Smooth muscle cell (in vitro differentiated cells): ENCODE data around the gene TMSB15A. TPM values are rescaled to one million over a fixed set of nuclear protein-coding genes. Genes with fewer than 3 reads are reported as not detected.
"Not testable (repeated sequence)": the region's sequence is repeated elsewhere in the genome, so short reads cannot be mapped to it uniquely, and the experiment has no call there.

ENCODE experiments used
- DNase-seq: peaks from one replicate; lab custom pipeline; 2025; ENCODE audit not compliant: unreplicated experiment; lab: John Stamatoyannopoulos, UW
- H2AFZ ChIP-seq: fragments of 200-600 bp; sonication (generic); 2 replicates; pipeline ENCODE4 v1.6.0; 2016; ENCODE audit warnings: antibody characterized with exemption, low read depth, mild to moderate bottlenecking
- H3F3A ChIP-seq: fragments of 200-600 bp; sonication (generic); 2 replicates; pipeline ENCODE4 v1.6.0; 2017; ENCODE audit warnings: antibody characterized with exemption, low read depth
- H3K27ac ChIP-seq: fragments of 200-600 bp; sonication (generic); 2 replicates; pipeline ENCODE4 v1.5.1; 2016; ENCODE audit warnings: low read depth, mild to moderate bottlenecking
- H3K27me3 ChIP-seq: fragments of 200-600 bp; sonication (generic); 2 replicates; pipeline ENCODE4 v1.6.1; 2016; ENCODE audit warnings: low read depth, mild to moderate bottlenecking
- H3K36me3 ChIP-seq: fragments of 200-600 bp; sonication (generic); 2 replicates; pipeline ENCODE4 v1.5.1; 2016; ENCODE audit warnings: low read depth
- H3K4me1 ChIP-seq: fragments of 200-600 bp; sonication (generic); 2 replicates; pipeline ENCODE4 v1.5.1; 2016; ENCODE audit warnings: low read depth
- H3K4me2 ChIP-seq: fragments of 200-600 bp; sonication (generic); 2 replicates; pipeline ENCODE4 v1.6.0; 2016; ENCODE audit warnings: mild to moderate bottlenecking
- H3K4me3 ChIP-seq: fragments of 200-600 bp; sonication (generic); 2 replicates; pipeline ENCODE4 v1.5.1; 2016; ENCODE audit warnings: mild to moderate bottlenecking
- H3K79me2 ChIP-seq: fragments of 200-600 bp; sonication (generic); 2 replicates; pipeline ENCODE4 v1.6.0; 2016; ENCODE audit warnings: low read depth, mild to moderate bottlenecking
- H3K9ac ChIP-seq: fragments of 200-600 bp; sonication (generic); 2 replicates; pipeline ENCODE4 v1.6.0; 2016; ENCODE audit warnings: low read depth
- H3K9me3 ChIP-seq: fragments of 200-600 bp; sonication (generic); replicated peaks from 2 replicates; pipeline ENCODE4 v1.5.1; 2016; ENCODE audit warnings: low read depth
- H4K20me1 ChIP-seq: fragments of 200-600 bp; sonication (generic); 2 replicates; pipeline ENCODE4 v1.6.0; 2016; ENCODE audit warnings: low read depth
- WGBS: methylation state at CpG from one replicate; pipeline ENCODE4 v1.1.7; 2016; ENCODE audit warnings: low lambda C conversion rate; 5-methylcytosine and 5-hydroxymethylcytosine counted together
- polyA plus RNA-seq: library from polyadenylated mRNA; unstranded; fragments of >200 nt; fragmentation: Nextera tagmentation; extraction: Ambion mirVana; gene quantifications from 2 replicates; pipeline ENCODE4 v1.2.1, GENCODE V29; 2016
- total RNA-seq: library from RNA; depleted of rRNA; stranded (reverse); fragments of >200 nt; gene quantifications from 2 replicates; pipeline ENCODE4 v1.2.3, GENCODE V29; 2014
- TF ChIP-seq, protein P1 (sequence below): fragments of 200-600 bp; sonication (generic); IDR thresholded peaks from 2 replicates; pipeline ENCODE4 v1.5.1; 2017; ENCODE audit warnings: borderline replicate concordance, mild to moderate bottlenecking, antibody characterized with exemption; ENCODE audit not compliant: insufficient read depth, poor library complexity, severe bottlenecking

TMSB15A gene
- total and polyA plus RNA-seq, 2 experiments from 2014 or later, result 12.8 to 26.7 TPM

DNA sequence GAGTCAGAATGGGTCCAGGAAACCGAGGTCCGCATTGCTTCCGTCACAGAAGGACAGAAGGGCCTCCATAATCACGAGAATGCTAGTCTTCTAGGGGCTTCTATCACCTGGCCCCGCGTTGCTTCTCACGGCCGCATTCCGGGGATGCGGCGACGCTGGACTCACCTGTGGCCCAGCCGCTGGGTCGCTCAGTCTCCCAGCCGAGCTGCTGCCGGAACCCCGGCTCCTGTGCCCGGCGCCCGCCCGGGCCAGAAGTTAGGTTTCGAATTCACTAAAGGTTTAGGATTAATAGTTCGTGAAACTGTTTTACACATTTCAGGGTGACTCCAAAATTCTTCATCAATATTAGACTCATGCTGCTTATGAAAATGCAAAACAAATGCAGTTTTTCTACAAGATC, 31.7 kb upstream of the TMSB15A start:
- H4K20me1 ChIP-seq, result no peaks in the 10 kb centered on the region
- no peaks in the 10 kb centered on the region for H3K36me3 ChIP-seq
- no peak overlapping the region for H3K4me3 ChIP-seq
- H3K9ac ChIP-seq, result no peak overlapping the region
- DNase-seq, result no peak
- H3K27me3 ChIP-seq, result no peaks in the 10 kb centered on the region
- no peak overlapping the region for H3K27ac ChIP-seq
- H2AFZ ChIP-seq, result no peak overlapping the region
- H3K79me2 ChIP-seq, result no peaks in the 10 kb centered on the region
- no peak overlapping the region for H3K4me2 ChIP-seq
- no peaks in the 10 kb centered on the region for H3F3A ChIP-seq
- no peaks in the 10 kb centered on the region for H3K4me1 ChIP-seq
- WGBS, result 89% methylated on average over 23 of the region's 23 CpGs
- H3K9me3 ChIP-seq, result no peaks in the 10 kb centered on the region
- TF ChIP-seq, protein P1, sequence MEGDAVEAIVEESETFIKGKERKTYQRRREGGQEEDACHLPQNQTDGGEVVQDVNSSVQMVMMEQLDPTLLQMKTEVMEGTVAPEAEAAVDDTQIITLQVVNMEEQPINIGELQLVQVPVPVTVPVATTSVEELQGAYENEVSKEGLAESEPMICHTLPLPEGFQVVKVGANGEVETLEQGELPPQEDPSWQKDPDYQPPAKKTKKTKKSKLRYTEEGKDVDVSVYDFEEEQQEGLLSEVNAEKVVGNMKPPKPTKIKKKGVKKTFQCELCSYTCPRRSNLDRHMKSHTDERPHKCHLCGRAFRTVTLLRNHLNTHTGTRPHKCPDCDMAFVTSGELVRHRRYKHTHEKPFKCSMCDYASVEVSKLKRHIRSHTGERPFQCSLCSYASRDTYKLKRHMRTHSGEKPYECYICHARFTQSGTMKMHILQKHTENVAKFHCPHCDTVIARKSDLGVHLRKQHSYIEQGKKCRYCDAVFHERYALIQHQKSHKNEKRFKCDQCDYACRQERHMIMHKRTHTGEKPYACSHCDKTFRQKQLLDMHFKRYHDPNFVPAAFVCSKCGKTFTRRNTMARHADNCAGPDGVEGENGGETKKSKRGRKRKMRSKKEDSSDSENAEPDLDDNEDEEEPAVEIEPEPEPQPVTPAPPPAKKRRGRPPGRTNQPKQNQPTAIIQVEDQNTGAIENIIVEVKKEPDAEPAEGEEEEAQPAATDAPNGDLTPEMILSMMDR, result no peak

GRCh38 chrX:102546828-102547493, 30.4 kb upstream of the TMSB15A start:
- DNase-seq, result no peak
- no peaks in the 10 kb centered on the region for H3K36me3 ChIP-seq
- no peak overlapping the region for H3K9ac ChIP-seq
- no peaks in the 10 kb centered on the region for H3F3A ChIP-seq
- H3K79me2 ChIP-seq, result no peaks in the 10 kb centered on the region
- no peak overlapping the region for H3K4me2 ChIP-seq
- WGBS, result 83% methylated on average over 35 of the region's 35 CpGs
- TF ChIP-seq, protein P1, result no peak
- H3K9me3 ChIP-seq, result no peaks in the 10 kb centered on the region
- no peak overlapping the region for H3K4me3 ChIP-seq
- H3K27me3 ChIP-seq, result no peaks in the 10 kb centered on the region
- H3K4me1 ChIP-seq, result no peaks in the 10 kb centered on the region
- H4K20me1 ChIP-seq, result no peaks in the 10 kb centered on the region
- H3K27ac ChIP-seq, result no peak overlapping the region
- no peak overlapping the region for H2AFZ ChIP-seq

DNA sequence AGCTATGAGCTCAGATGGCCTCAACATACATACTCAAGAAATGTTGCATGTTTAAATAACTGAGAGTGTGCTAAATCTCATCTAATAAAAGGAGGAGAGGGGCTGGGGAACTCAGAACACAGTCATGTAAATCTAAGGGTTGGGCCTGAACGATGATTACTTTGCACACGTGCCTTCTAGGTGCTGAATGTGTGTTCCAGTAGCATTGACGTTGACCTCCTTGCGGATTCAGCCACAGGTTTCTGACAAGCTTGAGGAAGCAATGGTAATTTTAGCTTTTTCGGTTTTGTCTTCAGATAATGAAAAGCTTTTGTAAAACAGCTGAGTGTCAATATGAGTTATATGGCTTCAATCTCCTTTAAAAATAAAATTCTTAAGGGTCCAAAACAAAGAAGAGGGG, 29.6 kb upstream of the TMSB15A start:
- 77% methylated on average over 5 of the region's 5 CpGs for WGBS
- H3K36me3 ChIP-seq, H3K4me3 ChIP-seq, H3K4me2 ChIP-seq, H3K9ac ChIP-seq, H4K20me1 ChIP-seq, H3K9me3 ChIP-seq, H3K79me2 ChIP-seq, H3K27me3 ChIP-seq, H2AFZ ChIP-seq, H3K4me1 ChIP-seq, DNase-seq, H3K27ac ChIP-seq, H3F3A ChIP-seq: not testable (repeated sequence)

GRCh38 chrX:102535958-102536357, 19.4 kb upstream of the TMSB15A start:
- H3F3A ChIP-seq, result no peaks in the 10 kb centered on the region

More at GRCh38 chrX:102535958-102536357, 19.4 kb upstream of the TMSB15A start:
- Histone ChIP-seq H3K9me3 (no peaks in the 10 kb centered on the region), H3K27me3 (no peaks in the 10 kb centered on the region), H3K4me2 (no peak overlapping the region), H3K27ac (no peak overlapping the region), H3K79me2 (no peaks in the 10 kb centered on the region), H3K9ac (no peak overlapping the region), H3K4me1 (no peaks in the 10 kb centered on the region), H2AFZ (no peak overlapping the region), H4K20me1 (no peaks in the 10 kb centered on the region), H3K36me3 (no peaks in the 10 kb centered on the region), H3K4me3 (no peak overlapping the region)
- TF ChIP-seq, protein P1, result no peak
- no peak for DNase-seq
- whole genome bisulfite sequencing, result 78% methylated on average over 2 of the region's 2 CpGs
